Liver (tissue), 9 donors: Measurements from ENCODE around the gene IP6K3. TPM values are rescaled to one million over a fixed set of nuclear protein-coding genes. Genes with fewer than 3 reads are reported as not detected.

Source experiments
- DNase-seq: peaks from one replicate; pipeline ENCODE4 v3.0.0-alpha.2; 2017; ENCODE audit warnings: low spot score
- H3K27ac ChIP-seq, 2 donors: one replicate each; pipeline ENCODE4 v1.7.0; 2013; ENCODE audit warnings: inconsistent platforms in 2 of 2, low read length in 2 of 2, control low read depth in 1 of 2, low read depth in 1 of 2, mild to moderate bottlenecking in 1 of 2
- H3K27me3 ChIP-seq, 4 donors: one replicate each; pipeline versions ENCODE4 v1.6.1 to v1.7.0; 2013; ENCODE audit warnings: low read length in 3 of 4, inconsistent platforms in 1 of 4, mild to moderate bottlenecking in 1 of 4, moderate library complexity in 1 of 4; ENCODE audit not compliant: control insufficient read depth in 4 of 4, insufficient read depth in 4 of 4
- H3K36me3 ChIP-seq, 4 donors: one replicate each; pipeline versions ENCODE4 v1.6.1 to v1.7.0; 2013; ENCODE audit warnings: low read length in 3 of 4, mild to moderate bottlenecking in 3 of 4, low read depth in 1 of 4, moderate library complexity in 1 of 4; ENCODE audit not compliant: control insufficient read depth in 4 of 4, insufficient read depth in 3 of 4
- H3K4me1 ChIP-seq, 4 donors: one replicate each; pipeline versions ENCODE4 v1.6.1 to v1.7.0; 2013; ENCODE audit warnings: low read length in 3 of 4, mild to moderate bottlenecking in 3 of 4, moderate library complexity in 1 of 4; ENCODE audit not compliant: control insufficient read depth in 4 of 4, insufficient read depth in 4 of 4
- H3K4me3 ChIP-seq, 3 donors: one replicate each; pipeline versions ENCODE4 v1.6.1 to v1.7.0; 2013; ENCODE audit warnings: low read length in 3 of 3, control low read depth in 1 of 3, low read depth in 1 of 3, mild to moderate bottlenecking in 1 of 3
- H3K9ac ChIP-seq, 2 donors: one replicate each; pipeline ENCODE4 v1.7.0; 2013; ENCODE audit warnings: low read length in 2 of 2, mild to moderate bottlenecking in 2 of 2, moderate library complexity in 2 of 2, control low read depth in 1 of 2, low read depth in 1 of 2
- H3K9me3 ChIP-seq, 4 donors: one replicate each; pipeline versions ENCODE4 v1.6.1 to v1.7.0; 2013; ENCODE audit warnings: low read length in 3 of 4; ENCODE audit not compliant: control insufficient read depth in 4 of 4
- ATF3 ChIP-seq: IDR thresholded peaks from 2 replicates; pipeline ENCODE4 v1.6.1; 2016; ENCODE audit warnings: antibody characterized with exemption
- EGR1 ChIP-seq, 2 donors: IDR thresholded peaks; 2 replicates each; pipeline ENCODE4 v1.6.1; 2016 to 2018; ENCODE audit warnings: antibody characterized with exemption in 2 of 2, low read depth in 2 of 2
- FOXA1 ChIP-seq: IDR thresholded peaks from 2 replicates; pipeline ENCODE4 v1.6.1; 2016; ENCODE audit warnings: antibody characterized with exemption
- FOXA2 ChIP-seq: IDR thresholded peaks from 2 replicates; pipeline ENCODE4 v1.6.1; 2016; ENCODE audit warnings: antibody characterized with exemption
- GABPA ChIP-seq, 2 donors: IDR thresholded peaks in 1 of 2; conservative IDR thresholded peaks in 1 of 2; 2 replicates each; pipeline ENCODE4 v1.6.1; 2016; ENCODE audit warnings: antibody characterized with exemption in 2 of 2, mild to moderate bottlenecking in 1 of 2, moderate library complexity in 1 of 2
- HNF4A ChIP-seq, 2 donors: conservative IDR thresholded peaks; 2 replicates each; pipeline ENCODE4 v1.6.1; 2016; ENCODE audit warnings: antibody characterized with exemption in 2 of 2, mild to moderate bottlenecking in 2 of 2
- NR2F2 ChIP-seq: IDR thresholded peaks from 2 replicates; pipeline ENCODE4 v1.6.1; 2016; ENCODE audit warnings: antibody characterized with exemption
- RAD21 ChIP-seq, 2 donors: IDR thresholded peaks; 2 replicates each; pipeline ENCODE4 v1.6.1; 2016; ENCODE audit warnings: antibody characterized with exemption in 2 of 2, mild to moderate bottlenecking in 2 of 2
- RXRA ChIP-seq, 2 donors: IDR thresholded peaks; 2 replicates each; pipeline ENCODE4 v1.6.1; 2017 to 2018; ENCODE audit warnings: antibody characterized with exemption in 2 of 2, mild to moderate bottlenecking in 1 of 2
- SP1 ChIP-seq: IDR thresholded peaks from 2 replicates; pipeline ENCODE4 v1.6.1; 2018; ENCODE audit warnings: antibody characterized with exemption, mild to moderate bottlenecking
- TAF1 ChIP-seq: conservative IDR thresholded peaks from 2 replicates; pipeline ENCODE4 v1.6.1; 2016; ENCODE audit warnings: antibody characterized with exemption, mild to moderate bottlenecking
- ZBTB33 ChIP-seq: IDR thresholded peaks from 2 replicates; pipeline ENCODE4 v1.6.1; 2016; ENCODE audit warnings: antibody characterized with exemption
- WGBS: extraction: QIAGEN DNeasy Blood & Tissue Kit; methylation state at CpG from one replicate; pipeline ENCODE4 v1.1.7; 2013; 5-methylcytosine and 5-hydroxymethylcytosine counted together
- polyA plus RNA-seq, 2 donors: library from polyadenylated mRNA; stranded (reverse) in 1 of 2; unstranded in 1 of 2; fragments of 200-250 nt in 1 of 2; fragments of >200 nt in 1 of 2; fragmentation: Nextera tagmentation in 1 of 2; extraction: Ambion mirVana in 1 of 2; gene quantifications; one replicate each; pipeline versions ENCODE4 v1.2.1 to v1.2.3, GENCODE V29; 2013 to 2015
- total RNA-seq, 2 donors: library from RNA; depleted of rRNA; stranded (reverse); fragments of >200 nt; gene quantifications; one replicate each; pipeline ENCODE4 v1.2.3, GENCODE V29; 2014
- TF ChIP-seq, protein P1 (sequence below): IDR thresholded peaks from 2 replicates; pipeline ENCODE4 v1.6.1; 2016; ENCODE audit warnings: antibody characterized with exemption
- TF ChIP-seq, protein P2 (sequence below): IDR thresholded peaks from 2 replicates; pipeline ENCODE4 v1.6.1; 2016; ENCODE audit warnings: antibody characterized with exemption, mild to moderate bottlenecking
- donor health status: healthy.
- donor health status: healthy.
- donor health status: healthy.
- donor health status: healthy.
- donor health status: healthy.

Gene IP6K3
- total and polyA plus RNA-seq, 4 donors = 1.5 to 12.9 (median 6.7) TPM

DNA sequence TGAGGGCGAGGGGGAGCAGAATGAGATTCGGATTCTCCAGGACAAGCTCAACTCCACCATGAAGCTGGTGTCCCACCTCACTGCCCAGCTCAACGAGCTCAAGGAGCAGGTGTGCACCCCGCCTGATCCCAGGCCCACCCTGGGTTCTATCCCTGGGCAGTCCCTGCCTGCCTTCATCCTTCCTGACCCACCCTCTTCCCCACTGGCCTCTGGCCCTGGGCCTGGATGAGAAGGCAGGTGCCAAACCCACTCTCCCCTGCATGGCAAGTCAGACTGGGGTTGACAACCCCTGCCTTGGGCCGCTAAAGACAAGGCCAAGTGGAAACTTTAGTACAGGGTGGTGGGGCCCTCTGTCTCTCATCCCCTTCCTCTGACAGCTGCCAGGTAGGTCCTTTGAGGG, 51.7 kb downstream of the IP6K3 start:
- H3K27ac ChIP-seq = peak overlapping the region; percentile 30 to 33
- H3K27me3 ChIP-seq = no peaks in the 10 kb centered on the region
- H3K9me3 ChIP-seq = no peaks in the 10 kb centered on the region
- H3K36me3 ChIP-seq = peaks cover 0 to 12% (median 4%) of the 10 kb centered on the region in 4 donors
- no peak for TF ChIP-seq ATF3
- TF ChIP-seq, protein P1, sequence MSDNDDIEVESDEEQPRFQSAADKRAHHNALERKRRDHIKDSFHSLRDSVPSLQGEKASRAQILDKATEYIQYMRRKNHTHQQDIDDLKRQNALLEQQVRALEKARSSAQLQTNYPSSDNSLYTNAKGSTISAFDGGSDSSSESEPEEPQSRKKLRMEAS = no peak
- TF ChIP-seq FOXA1 = no peak
- TF ChIP-seq NR2F2 = no peak
- TF ChIP-seq, protein P2, sequence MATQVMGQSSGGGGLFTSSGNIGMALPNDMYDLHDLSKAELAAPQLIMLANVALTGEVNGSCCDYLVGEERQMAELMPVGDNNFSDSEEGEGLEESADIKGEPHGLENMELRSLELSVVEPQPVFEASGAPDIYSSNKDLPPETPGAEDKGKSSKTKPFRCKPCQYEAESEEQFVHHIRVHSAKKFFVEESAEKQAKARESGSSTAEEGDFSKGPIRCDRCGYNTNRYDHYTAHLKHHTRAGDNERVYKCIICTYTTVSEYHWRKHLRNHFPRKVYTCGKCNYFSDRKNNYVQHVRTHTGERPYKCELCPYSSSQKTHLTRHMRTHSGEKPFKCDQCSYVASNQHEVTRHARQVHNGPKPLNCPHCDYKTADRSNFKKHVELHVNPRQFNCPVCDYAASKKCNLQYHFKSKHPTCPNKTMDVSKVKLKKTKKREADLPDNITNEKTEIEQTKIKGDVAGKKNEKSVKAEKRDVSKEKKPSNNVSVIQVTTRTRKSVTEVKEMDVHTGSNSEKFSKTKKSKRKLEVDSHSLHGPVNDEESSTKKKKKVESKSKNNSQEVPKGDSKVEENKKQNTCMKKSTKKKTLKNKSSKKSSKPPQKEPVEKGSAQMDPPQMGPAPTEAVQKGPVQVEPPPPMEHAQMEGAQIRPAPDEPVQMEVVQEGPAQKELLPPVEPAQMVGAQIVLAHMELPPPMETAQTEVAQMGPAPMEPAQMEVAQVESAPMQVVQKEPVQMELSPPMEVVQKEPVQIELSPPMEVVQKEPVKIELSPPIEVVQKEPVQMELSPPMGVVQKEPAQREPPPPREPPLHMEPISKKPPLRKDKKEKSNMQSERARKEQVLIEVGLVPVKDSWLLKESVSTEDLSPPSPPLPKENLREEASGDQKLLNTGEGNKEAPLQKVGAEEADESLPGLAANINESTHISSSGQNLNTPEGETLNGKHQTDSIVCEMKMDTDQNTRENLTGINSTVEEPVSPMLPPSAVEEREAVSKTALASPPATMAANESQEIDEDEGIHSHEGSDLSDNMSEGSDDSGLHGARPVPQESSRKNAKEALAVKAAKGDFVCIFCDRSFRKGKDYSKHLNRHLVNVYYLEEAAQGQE = no peak
- no peak for DNase-seq
- H3K4me1 ChIP-seq = peaks cover 0 to 10% (median 0%) of the 10 kb centered on the region in 4 donors
- WGBS = 90% methylated on average over 5 of the region's 5 CpGs
- no peak overlapping the region for H3K4me3 ChIP-seq
- H3K9ac ChIP-seq = no peak overlapping the region

- no peak overlapping the region for H3K9ac ChIP-seq
- peaks cover 0 to 12% (median 4%) of the 10 kb centered on the region in 4 donors for H3K36me3 ChIP-seq
- no peak for DNase-seq
- TF ChIP-seq NR2F2 (peak; percentile 27), FOXA2 (no peak), ZBTB33 (no peak), RAD21 (IDR thresholded peaks at IDR 0.05) (no peak)
- no peaks in the 10 kb centered on the region for H3K27me3 ChIP-seq
- H3K4me1 ChIP-seq = peaks cover 0 to 10% (median 0%) of the 10 kb centered on the region in 4 donors
- no peak overlapping the region for H3K4me3 ChIP-seq
- H3K9me3 ChIP-seq = no peaks in the 10 kb centered on the region
- H3K27ac ChIP-seq = peak overlapping the region; percentile 30 to 33
- 73% methylated on average over 19 of the region's 19 CpGs for WGBS
Measured at GRCh38 chr6:33694401-33694931, 52.2 kb downstream of the IP6K3 start.

DNA sequence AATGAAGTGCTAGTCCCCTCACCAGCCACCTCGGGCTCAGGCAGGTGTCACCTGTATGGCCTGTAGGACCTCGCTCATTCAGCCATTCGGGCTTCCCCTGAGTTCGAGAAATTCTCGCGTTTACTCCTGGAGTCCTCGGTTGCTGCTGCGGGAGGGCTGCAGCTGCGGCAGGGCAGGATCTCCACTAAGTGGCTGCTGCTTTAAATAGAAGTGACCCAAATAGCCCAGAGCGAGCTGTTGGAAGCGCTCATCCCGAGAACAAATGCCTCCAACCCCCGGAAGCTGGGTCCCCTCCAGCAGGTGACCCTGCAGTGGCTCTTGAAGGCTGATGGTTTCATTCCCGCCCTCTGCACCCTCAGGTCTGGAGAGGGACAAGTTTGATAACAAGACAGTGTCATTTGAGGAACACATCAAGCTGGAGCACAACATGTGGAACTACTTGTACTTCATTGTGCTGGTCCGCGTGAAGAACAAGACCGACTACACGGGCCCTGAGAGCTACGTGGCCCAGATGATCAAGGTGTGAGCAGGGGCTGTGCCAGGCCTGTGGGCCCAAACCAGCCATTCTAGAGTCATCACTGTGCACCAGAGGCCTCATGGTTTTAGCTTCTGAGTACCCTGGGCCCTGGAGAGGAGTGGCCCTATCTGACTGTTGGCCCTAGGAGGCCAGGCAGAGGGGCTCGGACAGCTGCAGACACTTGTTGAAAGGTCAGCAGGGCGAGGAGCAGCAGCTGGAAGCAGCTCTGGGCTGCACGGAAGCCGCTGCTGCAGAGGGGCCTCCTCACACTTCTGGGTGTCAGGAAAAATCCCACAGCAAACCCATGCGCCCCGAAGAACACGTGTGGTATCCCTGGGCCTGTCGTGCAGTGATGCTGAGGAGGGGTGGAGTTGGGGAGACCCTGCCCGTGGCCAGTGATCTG, 53.3 kb downstream of the IP6K3 start:
- 82% methylated on average over 28 of the region's 28 CpGs for WGBS
- no peaks in the 10 kb centered on the region for H3K27me3 ChIP-seq
- H3K4me3 ChIP-seq = no peak overlapping the region
- DNase-seq = no peak
- peaks cover 0 to 10% (median 4%) of the 10 kb centered on the region in 4 donors for H3K36me3 ChIP-seq
- no peak overlapping the region for H3K9ac ChIP-seq
- peaks cover 0 to 6% (median 0%) of the 10 kb centered on the region in 4 donors for H3K4me1 ChIP-seq
- peak overlapping the region in 1 of 2 donors; percentile 2 for H3K27ac ChIP-seq
- no peaks in the 10 kb centered on the region for H3K9me3 ChIP-seq
- TF ChIP-seq FOXA1 (no peak), SP1 (no peak), HNF4A (conservative IDR thresholded peaks at IDR 0.05) (no peak), RXRA (IDR thresholded peaks at IDR 0.05) (no peak), GABPA (IDR thresholded peaks at IDR 0.05 in 1 of 2, conservative IDR thresholded peaks at IDR 0.05 in 1 of 2) (no peak), RAD21 (IDR thresholded peaks at IDR 0.05) (no peak), ATF3 (no peak), TAF1 (no peak), EGR1 (IDR thresholded peaks at IDR 0.05; ENCODE audit: low read depth in 2 of 2) (no peak), ZBTB33 (no peak)
- TF ChIP-seq, protein P1 = no peak
